NCI-H524 (cell line): ENCODE results near the gene TTC39A.
"Not testable (repeated sequence)": the region's sequence is repeated elsewhere in the genome, so short reads cannot be mapped to it uniquely, and the experiment has no call there.

ENCODE experiments used
- DNase-seq, 2 experiments: peaks; one replicate each; lab custom pipeline; 2025; lab: John Stamatoyannopoulos, UW

TTC39A gene

GRCh38 chr1:51336711-51337110, 6.3 kb upstream of the TTC39A start:
- no peak for DNase-seq

GRCh38 chr1:51336004-51336403, 5.6 kb upstream of the TTC39A start:
- no peak for DNase-seq

- DNase-seq: peak; percentile 23 to 65
Measured at GRCh38 chr1:51331206-51332100, 1.1 kb upstream of the TTC39A start.

GRCh38 chr1:51329443-51330325, 678 bp downstream of the TTC39A start:
- peak in 1 of 2 experiments; percentile 29 for DNase-seq

DNA sequence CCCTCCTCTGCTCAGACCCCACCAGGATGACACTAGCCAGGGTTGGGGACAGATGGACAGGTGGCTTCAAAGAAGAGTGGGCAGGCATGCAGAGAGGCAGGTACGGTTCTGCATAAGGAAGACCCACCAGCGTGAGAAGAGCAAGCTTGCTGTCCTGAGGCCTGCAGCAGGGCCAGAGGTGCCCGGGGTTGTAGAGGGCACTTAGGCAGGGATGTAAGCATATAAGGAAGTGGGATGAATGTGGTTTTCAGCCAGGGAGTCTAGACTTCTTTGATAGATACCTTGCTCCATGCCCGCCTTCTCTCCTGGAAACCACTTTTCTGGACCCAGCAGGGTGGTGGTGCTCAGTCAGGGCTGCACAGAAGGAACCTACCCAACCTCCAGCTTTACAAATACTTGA, 1.4 kb downstream of the TTC39A start:
- no peak for DNase-seq

GRCh38 chr1:51328279-51328678, 2.1 kb downstream of the TTC39A start:
- DNase-seq: no peak

GRCh38 chr1:51327386-51327785, 3.0 kb downstream of the TTC39A start:
- DNase-seq: no peak

GRCh38 chr1:51326839-51327238, 3.5 kb downstream of the TTC39A start:
- DNase-seq: no peak

- no peak for DNase-seq
Measured at GRCh38 chr1:51325878-51326755, 4.2 kb downstream of the TTC39A start.

- DNase-seq: no peak
Measured at GRCh38 chr1:51325391-51325790, 5.0 kb downstream of the TTC39A start.

- DNase-seq: not testable (repeated sequence)
Measured at GRCh38 chr1:51325011-51325385, 5.4 kb downstream of the TTC39A start.

DNA sequence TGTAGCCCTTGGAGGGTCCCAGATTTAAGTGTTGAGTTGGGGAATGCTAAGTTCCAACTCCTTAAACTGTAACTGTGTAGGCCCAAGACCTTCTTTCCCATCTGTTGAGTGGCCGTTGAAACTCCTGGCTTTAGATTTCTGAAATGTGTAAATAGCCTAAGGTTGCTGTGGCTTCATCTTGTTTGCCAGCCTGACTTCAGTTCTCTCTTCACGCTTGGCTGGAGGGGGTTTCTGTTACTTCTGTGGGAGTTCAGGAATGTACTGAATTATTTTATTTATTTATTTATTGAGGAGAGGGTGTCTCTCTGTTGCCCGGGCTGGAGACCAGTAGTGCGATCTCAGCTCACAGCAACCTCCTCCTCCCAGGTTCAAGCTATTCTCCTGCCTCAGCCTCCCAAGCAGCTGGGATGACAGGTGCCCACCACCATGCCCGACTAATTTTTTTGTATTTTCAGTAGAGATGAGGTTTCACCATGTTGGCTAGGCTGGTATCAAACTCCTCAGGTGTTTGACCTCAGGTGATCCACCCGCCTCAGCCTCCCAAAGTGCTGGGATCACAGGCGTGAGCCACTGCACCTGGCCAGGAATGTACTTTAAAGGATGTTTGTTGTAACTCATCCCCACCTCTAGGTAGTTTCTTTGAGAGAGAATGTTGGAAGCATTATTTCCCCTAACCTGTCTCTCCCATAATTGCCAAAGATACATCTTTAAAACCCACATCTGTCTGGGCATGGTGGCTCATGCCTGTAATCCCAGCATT, 5.9 kb downstream of the TTC39A start:
- no peak for DNase-seq

DNA sequence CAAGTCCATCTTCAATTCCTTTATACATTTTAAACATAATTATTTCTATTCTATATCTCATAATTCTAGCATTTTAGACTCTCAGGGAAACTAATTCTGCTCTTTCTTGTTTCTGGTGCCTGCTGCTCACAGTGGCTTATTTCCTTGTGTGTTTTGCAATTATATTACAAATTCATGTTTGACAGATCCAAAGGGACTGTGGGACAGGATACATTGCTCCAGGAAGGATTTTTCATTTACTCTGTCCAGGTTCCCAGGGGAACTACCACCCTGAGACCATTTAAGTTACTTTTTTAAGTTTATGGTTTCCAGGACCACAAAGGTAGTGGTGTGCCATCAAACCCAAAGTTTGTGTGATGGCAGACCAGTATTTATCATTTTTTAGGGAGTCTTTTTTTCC, 6.6 kb downstream of the TTC39A start:
- no peak for DNase-seq

- no peak for DNase-seq
Measured at GRCh38 chr1:51322417-51323101, 7.8 kb downstream of the TTC39A start.

DNA sequence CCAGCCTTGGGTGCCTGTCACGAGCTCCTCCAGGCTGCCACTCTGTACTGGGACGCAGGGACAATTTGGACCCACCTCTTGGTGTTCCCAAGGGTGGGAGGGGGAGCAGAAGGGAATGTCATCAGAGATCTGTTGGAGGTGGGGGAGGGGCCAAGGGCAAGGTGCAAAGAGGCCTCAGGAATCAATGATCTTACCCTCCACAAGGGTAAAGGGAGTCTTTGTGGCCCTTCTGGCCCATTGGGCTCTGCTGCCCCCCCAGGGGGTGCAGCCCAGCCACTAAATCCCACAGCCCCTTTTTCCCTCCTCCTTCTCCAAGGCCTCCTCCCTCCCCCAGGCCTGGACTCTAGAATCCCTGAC, 8.5 kb downstream of the TTC39A start:
- DNase-seq: no peak

GRCh38 chr1:51320967-51321923, 9.1 kb downstream of the TTC39A start:
- no peak for DNase-seq

- no peak for DNase-seq
Measured at GRCh38 chr1:51317798-51318197, 12.6 kb downstream of the TTC39A start.

- DNase-seq: no peak
Measured at GRCh38 chr1:51316846-51317120, 13.6 kb downstream of the TTC39A start.

GRCh38 chr1:51316113-51316845, 14.1 kb downstream of the TTC39A start:
- DNase-seq: no peak
